Common myeloid progenitor, CD34-positive (primary cell): ENCODE data around the gene SYK.

ENCODE experiments used
- CTCF ChIA-PET: fragments of 350-600 bp; sonication (Branson Sonifier 250); formaldehyde crosslinking; loops from one replicate; lab custom pipeline; 2021; ENCODE audit warnings: antibody characterized with exemption; lab: Charles Lee
- POLR2A ChIA-PET: fragments of 350-600 bp; sonication (Branson Sonifier 250); formaldehyde crosslinking; loops from one replicate; lab custom pipeline; 2021; ENCODE audit warnings: antibody characterized with exemption; lab: Charles Lee
- DNase-seq, 3 donors: peaks; one replicate each; pipeline versions ENCODE4 v3.0.0 to v3.0.0-alpha.2; 2013
- H3K27ac ChIP-seq, 2 experiments: 1 replicate in 1 of 2; 2 replicates in 1 of 2; pipeline ENCODE4 v1.7.0; 2013; ENCODE audit warnings: inconsistent platforms in 2 of 2, low read length in 2 of 2, mild to moderate bottlenecking in 2 of 2, low read depth in 1 of 2, moderate library complexity in 1 of 2; ENCODE audit not compliant: severe bottlenecking in 2 of 2, insufficient read depth in 1 of 2, poor library complexity in 1 of 2
- H3K27me3 ChIP-seq, 5 experiments: replicated peaks in 2 of 5; 1 replicate in 3 of 5; 2 replicates in 2 of 5; pipeline versions ENCODE4 v1.6.1 to v1.7.0; 2013; ENCODE audit warnings: low read length in 4 of 5, mild to moderate bottlenecking in 2 of 5, moderate library complexity in 2 of 5, inconsistent platforms in 1 of 5; ENCODE audit not compliant: insufficient read depth in 5 of 5, control insufficient read depth in 4 of 5
- H3K36me3 ChIP-seq, 4 experiments: 1 replicate in 2 of 4; 2 replicates in 2 of 4; pipeline versions ENCODE4 v1.6.1 to v1.7.0; 2013; ENCODE audit warnings: low read length in 3 of 4, control low read depth in 1 of 4, mild to moderate bottlenecking in 1 of 4; ENCODE audit not compliant: control insufficient read depth in 4 of 4, insufficient read depth in 4 of 4
- H3K4me1 ChIP-seq, 4 experiments: 1 replicate in 3 of 4; 2 replicates in 1 of 4; pipeline versions ENCODE4 v1.6.1 to v1.7.1; 2013; ENCODE audit warnings: low read length in 3 of 4, mild to moderate bottlenecking in 3 of 4, control low read depth in 1 of 4, inconsistent platforms in 1 of 4, moderate library complexity in 1 of 4; ENCODE audit not compliant: control insufficient read depth in 4 of 4, insufficient read depth in 4 of 4; ENCODE audit errors: control extremely low read depth in 1 of 4
- H3K4me3 ChIP-seq, 7 experiments: 1 replicate in 4 of 7; 2 replicates in 3 of 7; pipeline versions ENCODE4 v1.5.1 to v1.7.0; 2013; ENCODE audit warnings: mild to moderate bottlenecking in 7 of 7, low read length in 6 of 7, moderate library complexity in 6 of 7, inconsistent platforms in 2 of 7, low read depth in 2 of 7, control low read depth in 1 of 7; ENCODE audit not compliant: insufficient read depth in 4 of 7, control insufficient read depth in 1 of 7; ENCODE audit errors: extremely low read depth in 1 of 7
- H3K9me3 ChIP-seq, 5 experiments: 1 replicate in 4 of 5; 2 replicates in 1 of 5; pipeline versions ENCODE4 v1.6.1 to v1.7.1; 2013; ENCODE audit warnings: low read length in 4 of 5, mild to moderate bottlenecking in 2 of 5, inconsistent platforms in 1 of 5, low read depth in 1 of 5, moderate library complexity in 1 of 5; ENCODE audit not compliant: control insufficient read depth in 4 of 5, insufficient read depth in 2 of 5; ENCODE audit errors: control extremely low read depth in 1 of 5
- WGBS: methylation state at CpG from one replicate; pipeline ENCODE4 v1.1.5; 2013; ENCODE audit not compliant: insufficient coverage; 5-methylcytosine and 5-hydroxymethylcytosine counted together

SYK gene

GRCh38 chr9:90857855-90858254 is 56.2 kb downstream of the SYK start:
- ChIA-PET CTCF (interaction anchor here (1.0 to 1.8 kb wide), 2 partner anchors 10 to 22 kb away, joined by 3 to 6 read pairs; no protein-coding TSS in a partner anchor), POLR2A (no interaction called here)
- 94% methylated on average over 4 of the region's 5 CpGs for WGBS
- Histone ChIP-seq H3K27me3 (no peaks in the 10 kb centered on the region), H3K36me3 (peaks cover 6 to 69% (median 38%) of the 10 kb centered on the region in 4 experiments), H3K9me3 (no peaks in the 10 kb centered on the region), H3K4me3 (peak overlapping the region in 1 of 7 experiments; percentile 20), H3K27ac (peak overlapping the region in 1 of 2 experiments; percentile 38), H3K4me1 (peaks cover 13 to 53% (median 36%) of the 10 kb centered on the region in 4 experiments)
- DNase-seq: no peak

GRCh38 chr9:90858457-90858901 is 56.9 kb downstream of the SYK start:
- DNase-seq: peak in 2 of 3 donors; percentile 72 to 85
- Histone ChIP-seq H3K27me3 (no peaks in the 10 kb centered on the region), H3K9me3 (no peaks in the 10 kb centered on the region), H3K27ac (peak overlapping the region in 1 of 2 experiments; percentile 38), H3K4me1 (peaks cover 13 to 53% (median 36%) of the 10 kb centered on the region in 4 experiments), H3K4me3 (no peak overlapping the region), H3K36me3 (peaks cover 5 to 71% (median 41%) of the 10 kb centered on the region in 4 experiments)
- POLR2A ChIA-PET: interaction anchor here (0.5 kb wide), 1 partner anchor 378 kb away, joined by 3 read pairs; no protein-coding TSS in a partner anchor
- CTCF ChIA-PET: interaction anchor here (1.0 to 1.8 kb wide), 2 partner anchors 10 to 23 kb away, joined by 3 to 6 read pairs; no protein-coding TSS in a partner anchor
- 48% methylated on average over 4 of the region's 4 CpGs for WGBS

GRCh38 chr9:90860382-90860781 is 58.8 kb downstream of the SYK start:
- CTCF ChIA-PET: interaction anchor here (1.2 to 2.0 kb wide), 3 partner anchors 9 to 83 kb away, joined by 4 to 5 read pairs (median 5); no protein-coding TSS in a partner anchor
- Histone ChIP-seq H3K36me3 (peaks cover 5 to 71% (median 45%) of the 10 kb centered on the region in 4 experiments), H3K9me3 (no peaks in the 10 kb centered on the region), H3K27ac (no peak overlapping the region), H3K4me1 (peaks cover 13 to 56% (median 35%) of the 10 kb centered on the region in 4 experiments), H3K27me3 (no peaks in the 10 kb centered on the region), H3K4me3 (no peak overlapping the region)
- POLR2A ChIA-PET: no interaction called here
- DNase-seq: no peak
- WGBS: 98% methylated on average over 5 of the region's 5 CpGs

- Histone ChIP-seq H3K4me1 (peaks cover 13 to 56% (median 35%) of the 10 kb centered on the region in 4 experiments), H3K27ac (no peak overlapping the region), H3K36me3 (peaks cover 5 to 73% (median 46%) of the 10 kb centered on the region in 4 experiments), H3K4me3 (no peak overlapping the region), H3K27me3 (no peaks in the 10 kb centered on the region), H3K9me3 (no peaks in the 10 kb centered on the region)
- POLR2A ChIA-PET: no interaction called here
- DNase-seq: peak in 2 of 3 donors; percentile 61 to 72
- 79% methylated on average over 5 of the region's 7 CpGs for WGBS
- CTCF ChIA-PET: interaction anchor here (1.2 to 2.0 kb wide), 4 partner anchors 9 to 83 kb away, joined by 4 to 5 read pairs (median 4); no protein-coding TSS in a partner anchor
These were observed 59.2 kb downstream of the SYK start for GRCh38 chr9:90860826-90861225.

GRCh38 chr9:90861380-90861779 is 59.8 kb downstream of the SYK start:
- H3K27ac ChIP-seq: no peak overlapping the region
- H3K4me1 ChIP-seq: peaks cover 13 to 56% (median 35%) of the 10 kb centered on the region in 4 experiments
- 86% methylated on average over 1 of the region's 2 CpGs for WGBS
- H3K27me3 ChIP-seq: no peaks in the 10 kb centered on the region
- peaks cover 5 to 77% (median 48%) of the 10 kb centered on the region in 4 experiments for H3K36me3 ChIP-seq
- DNase-seq: no peak
- no peak overlapping the region for H3K4me3 ChIP-seq
- CTCF ChIA-PET: interaction anchor here (1.1 to 2.0 kb wide), 3 partner anchors 9 to 12 kb away, joined by 4 to 5 read pairs (median 5); no protein-coding TSS in a partner anchor
- POLR2A ChIA-PET: no interaction called here
- H3K9me3 ChIP-seq: no peaks in the 10 kb centered on the region

- Histone ChIP-seq H3K4me3 (no peak overlapping the region), H3K9me3 (no peaks in the 10 kb centered on the region), H3K4me1 (peaks cover 9 to 51% (median 30%) of the 10 kb centered on the region in 4 experiments), H3K27ac (no peak overlapping the region), H3K36me3 (peaks cover 9 to 79% (median 53%) of the 10 kb centered on the region in 4 experiments), H3K27me3 (no peaks in the 10 kb centered on the region)
- ChIA-PET CTCF (interaction anchor here (1.1 to 1.2 kb wide), 2 partner anchors 9 to 13 kb away, joined by 4 to 5 read pairs; no protein-coding TSS in a partner anchor), POLR2A (no interaction called here)
- DNase-seq: no peak
- WGBS: 91% methylated on average over 15 of the region's 16 CpGs
These were observed 60.5 kb downstream of the SYK start for GRCh38 chr9:90861826-90862740.
